ENCODE measurements around the gene SINHCAF.

DNA sequence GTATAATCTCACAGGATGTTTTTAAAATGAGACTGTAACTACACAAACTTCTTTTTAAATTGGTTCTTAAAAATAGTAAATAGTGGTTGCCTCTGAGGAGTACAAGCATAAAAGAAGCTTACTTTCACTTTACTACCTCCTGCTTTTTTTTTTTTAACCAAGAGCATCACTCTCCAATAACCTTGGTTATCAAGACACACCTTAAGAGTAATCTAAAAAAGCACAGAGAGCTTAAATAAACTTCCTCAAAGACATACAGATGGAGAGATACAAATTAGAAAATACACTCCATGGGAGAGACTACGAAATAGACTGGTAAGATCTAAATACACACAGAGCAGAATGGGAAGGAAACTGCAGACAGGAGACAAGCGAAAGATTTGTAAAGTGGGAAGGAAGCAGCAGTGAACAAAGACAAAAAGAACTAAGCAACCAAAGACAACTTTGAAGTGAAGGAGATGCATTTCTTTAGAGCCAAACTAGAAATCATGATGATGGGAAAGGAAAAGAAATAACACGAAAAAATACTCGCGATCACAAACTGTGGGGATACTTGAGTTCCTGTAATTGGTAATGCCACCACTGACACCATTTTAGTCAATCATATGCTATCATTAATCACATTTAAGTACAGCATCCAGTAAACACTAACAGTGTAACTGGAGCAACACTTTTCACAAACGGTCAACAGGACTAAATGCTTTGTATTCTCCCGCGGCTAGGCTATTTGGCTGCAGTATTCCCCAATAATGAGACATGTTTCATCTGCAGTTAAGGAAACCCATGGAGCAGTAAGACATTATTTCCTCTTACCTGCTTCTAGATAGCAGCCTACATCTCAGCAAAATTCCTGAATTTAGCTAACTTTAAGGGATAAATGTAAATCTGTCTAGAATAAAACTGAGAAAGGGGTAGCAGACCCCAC is 8.2 kb downstream of the SINHCAF start:
- TF ChIP-seq ZC3H10 (CRISPR knock-in tag; IDR thresholded peaks at IDR 0.05) (no peak), ZNF8 (CRISPR knock-in tag; IDR thresholded peaks at IDR 0.05) (no peak), ESRRG (CRISPR knock-in tag; IDR thresholded peaks at IDR 0.05) (no peak), OSR1 (CRISPR knock-in tag; IDR thresholded peaks at IDR 0.05) (no peak), ZFP3 (CRISPR knock-in tag; IDR thresholded peaks at IDR 0.05) (no peak), CSDC2 (CRISPR knock-in tag; IDR thresholded peaks at IDR 0.05) (no peak), SNAI2 (CRISPR knock-in tag; IDR thresholded peaks at IDR 0.05) (no peak), RARB (CRISPR knock-in tag; IDR thresholded peaks at IDR 0.05) (no peak), ZFP30 (CRISPR knock-in tag; IDR thresholded peaks at IDR 0.05) (no peak)
- TF ChIP-seq, protein P1, sequence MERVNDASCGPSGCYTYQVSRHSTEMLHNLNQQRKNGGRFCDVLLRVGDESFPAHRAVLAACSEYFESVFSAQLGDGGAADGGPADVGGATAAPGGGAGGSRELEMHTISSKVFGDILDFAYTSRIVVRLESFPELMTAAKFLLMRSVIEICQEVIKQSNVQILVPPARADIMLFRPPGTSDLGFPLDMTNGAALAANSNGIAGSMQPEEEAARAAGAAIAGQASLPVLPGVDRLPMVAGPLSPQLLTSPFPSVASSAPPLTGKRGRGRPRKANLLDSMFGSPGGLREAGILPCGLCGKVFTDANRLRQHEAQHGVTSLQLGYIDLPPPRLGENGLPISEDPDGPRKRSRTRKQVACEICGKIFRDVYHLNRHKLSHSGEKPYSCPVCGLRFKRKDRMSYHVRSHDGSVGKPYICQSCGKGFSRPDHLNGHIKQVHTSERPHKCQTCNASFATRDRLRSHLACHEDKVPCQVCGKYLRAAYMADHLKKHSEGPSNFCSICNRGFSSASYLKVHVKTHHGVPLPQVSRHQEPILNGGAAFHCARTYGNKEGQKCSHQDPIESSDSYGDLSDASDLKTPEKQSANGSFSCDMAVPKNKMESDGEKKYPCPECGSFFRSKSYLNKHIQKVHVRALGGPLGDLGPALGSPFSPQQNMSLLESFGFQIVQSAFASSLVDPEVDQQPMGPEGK (CRISPR knock-in tag; IDR thresholded peaks at IDR 0.05; ENCODE audit: borderline replicate concordance) = no peak
- TF ChIP-seq, protein P2, sequence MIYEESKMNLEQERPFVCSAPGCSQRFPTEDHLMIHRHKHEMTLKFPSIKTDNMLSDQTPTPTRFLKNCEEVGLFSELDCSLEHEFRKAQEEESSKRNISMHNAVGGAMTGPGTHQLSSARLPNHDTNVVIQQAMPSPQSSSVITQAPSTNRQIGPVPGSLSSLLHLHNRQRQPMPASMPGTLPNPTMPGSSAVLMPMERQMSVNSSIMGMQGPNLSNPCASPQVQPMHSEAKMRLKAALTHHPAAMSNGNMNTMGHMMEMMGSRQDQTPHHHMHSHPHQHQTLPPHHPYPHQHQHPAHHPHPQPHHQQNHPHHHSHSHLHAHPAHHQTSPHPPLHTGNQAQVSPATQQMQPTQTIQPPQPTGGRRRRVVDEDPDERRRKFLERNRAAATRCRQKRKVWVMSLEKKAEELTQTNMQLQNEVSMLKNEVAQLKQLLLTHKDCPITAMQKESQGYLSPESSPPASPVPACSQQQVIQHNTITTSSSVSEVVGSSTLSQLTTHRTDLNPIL (CRISPR knock-in tag; IDR thresholded peaks at IDR 0.05; ENCODE audit: low read depth) = no peak
- TF ChIP-seq, protein P3, sequence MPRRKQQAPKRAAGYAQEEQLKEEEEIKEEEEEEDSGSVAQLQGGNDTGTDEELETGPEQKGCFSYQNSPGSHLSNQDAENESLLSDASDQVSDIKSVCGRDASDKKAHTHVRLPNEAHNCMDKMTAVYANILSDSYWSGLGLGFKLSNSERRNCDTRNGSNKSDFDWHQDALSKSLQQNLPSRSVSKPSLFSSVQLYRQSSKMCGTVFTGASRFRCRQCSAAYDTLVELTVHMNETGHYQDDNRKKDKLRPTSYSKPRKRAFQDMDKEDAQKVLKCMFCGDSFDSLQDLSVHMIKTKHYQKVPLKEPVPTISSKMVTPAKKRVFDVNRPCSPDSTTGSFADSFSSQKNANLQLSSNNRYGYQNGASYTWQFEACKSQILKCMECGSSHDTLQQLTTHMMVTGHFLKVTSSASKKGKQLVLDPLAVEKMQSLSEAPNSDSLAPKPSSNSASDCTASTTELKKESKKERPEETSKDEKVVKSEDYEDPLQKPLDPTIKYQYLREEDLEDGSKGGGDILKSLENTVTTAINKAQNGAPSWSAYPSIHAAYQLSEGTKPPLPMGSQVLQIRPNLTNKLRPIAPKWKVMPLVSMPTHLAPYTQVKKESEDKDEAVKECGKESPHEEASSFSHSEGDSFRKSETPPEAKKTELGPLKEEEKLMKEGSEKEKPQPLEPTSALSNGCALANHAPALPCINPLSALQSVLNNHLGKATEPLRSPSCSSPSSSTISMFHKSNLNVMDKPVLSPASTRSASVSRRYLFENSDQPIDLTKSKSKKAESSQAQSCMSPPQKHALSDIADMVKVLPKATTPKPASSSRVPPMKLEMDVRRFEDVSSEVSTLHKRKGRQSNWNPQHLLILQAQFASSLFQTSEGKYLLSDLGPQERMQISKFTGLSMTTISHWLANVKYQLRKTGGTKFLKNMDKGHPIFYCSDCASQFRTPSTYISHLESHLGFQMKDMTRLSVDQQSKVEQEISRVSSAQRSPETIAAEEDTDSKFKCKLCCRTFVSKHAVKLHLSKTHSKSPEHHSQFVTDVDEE (CRISPR knock-in tag; IDR thresholded peaks at IDR 0.05) = no peak

Data from SK-N-SH treated with all-trans-retinoic acid at 6 μM for 48 hours (cell line).